Ectodermal cell (in vitro differentiated cells): Measurements from ENCODE around the gene SV2B.

ENCODE experiments used
- H3K27ac ChIP-seq: 2 replicates; pipeline ENCODE4 v1.7.0; 2013; ENCODE audit warnings: mild to moderate bottlenecking, low read depth, low read length; ENCODE audit not compliant: insufficient read depth, poor library complexity, severe bottlenecking
- H3K27me3 ChIP-seq: 2 replicates; pipeline ENCODE4 v1.7.0; 2013; ENCODE audit warnings: mild to moderate bottlenecking, low read length; ENCODE audit not compliant: insufficient read depth, control insufficient read depth, poor library complexity, severe bottlenecking
- H3K36me3 ChIP-seq: one replicate; pipeline ENCODE4 v1.7.0; 2013; ENCODE audit warnings: low read length; ENCODE audit not compliant: control insufficient read depth, insufficient read depth
- H3K4me1 ChIP-seq: one replicate; pipeline ENCODE4 v1.7.0; 2013; ENCODE audit warnings: low read length; ENCODE audit not compliant: control insufficient read depth, insufficient read depth
- H3K4me3 ChIP-seq: 2 replicates; pipeline ENCODE4 v1.7.0; 2013; ENCODE audit warnings: low read depth, low read length, control low read depth; ENCODE audit not compliant: insufficient read depth
- H3K9me3 ChIP-seq: 2 replicates; pipeline ENCODE4 v1.7.0; 2013; ENCODE audit warnings: mild to moderate bottlenecking, low read length, moderate library complexity; ENCODE audit not compliant: control insufficient read depth
- WGBS, 2 experiments: methylation state at CpG; one replicate each; pipeline ENCODE4 v1.1.7; 2013; ENCODE audit warnings: missing lambda C conversion rate in 2 of 2; 5-methylcytosine and 5-hydroxymethylcytosine counted together

Gene SV2B

DNA sequence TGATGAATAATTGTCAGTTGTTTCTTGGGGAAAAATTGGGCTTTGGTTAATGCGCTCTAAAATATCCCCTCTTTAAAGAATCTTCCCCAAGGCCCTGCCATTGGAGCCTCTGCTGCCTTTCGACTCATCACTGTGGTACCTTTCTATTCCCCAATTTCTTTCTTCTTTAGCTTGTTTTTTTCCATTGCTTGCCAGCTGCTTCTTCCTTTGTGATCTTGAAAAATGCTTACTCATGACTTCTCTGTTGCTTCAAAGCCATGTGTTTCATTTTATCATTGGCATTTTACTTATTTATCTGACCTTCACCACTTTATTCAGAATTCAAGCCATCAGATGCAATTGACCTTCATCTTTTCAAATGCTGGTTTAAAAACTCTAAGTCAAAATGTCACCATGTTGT, 84.4 kb downstream of the SV2B start:
- no peak overlapping the region for H3K27ac ChIP-seq
- no peak overlapping the region for H3K4me3 ChIP-seq
- no peaks in the 10 kb centered on the region for H3K9me3 ChIP-seq
- no peaks in the 10 kb centered on the region for H3K4me1 ChIP-seq
- 93% methylated on average over 2 of the region's 2 CpGs for WGBS, 2 experiments
- H3K27me3 ChIP-seq, result no peaks in the 10 kb centered on the region
- H3K36me3 ChIP-seq, result no peaks in the 10 kb centered on the region

DNA sequence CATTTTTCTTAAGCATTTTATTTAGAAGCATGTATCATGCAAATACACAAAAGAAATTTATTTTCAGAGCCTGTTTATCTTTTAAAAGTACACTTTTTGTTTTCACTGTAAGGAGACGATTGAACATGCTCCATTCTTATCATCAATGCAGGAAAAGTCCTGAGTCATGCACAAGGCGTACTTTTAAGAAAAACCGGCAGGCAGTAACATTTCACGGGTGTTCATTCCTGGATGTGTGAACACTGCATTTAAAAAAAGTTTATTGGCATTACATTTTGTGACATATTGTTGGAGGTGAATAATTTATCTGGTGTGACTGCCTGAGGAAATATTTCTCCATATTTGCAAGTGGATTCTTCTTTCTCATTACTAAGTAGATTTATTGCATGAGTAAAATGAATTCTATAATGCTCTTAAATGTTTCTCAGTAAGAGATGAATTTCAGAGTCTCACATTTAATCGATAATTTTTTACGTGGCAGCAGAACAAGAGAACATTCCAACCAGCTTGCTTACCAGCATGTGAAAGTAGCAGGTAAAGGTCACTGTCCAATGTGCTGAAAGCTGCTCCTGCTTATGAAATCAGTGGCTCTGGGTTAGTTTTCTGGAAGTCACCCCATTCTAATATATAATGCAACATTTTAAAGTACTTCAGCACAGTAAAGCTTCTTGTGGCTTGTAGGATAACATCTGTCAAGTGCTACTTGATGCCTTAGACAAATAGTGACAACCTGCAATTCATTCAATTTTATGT, 87.0 kb downstream of the SV2B start:
- 68 to 69% methylated on average over 6 of the region's 6 CpGs for WGBS, 2 experiments
- Histone ChIP-seq H3K9me3 (no peaks in the 10 kb centered on the region), H3K4me3 (no peak overlapping the region), H3K27ac (no peak overlapping the region), H3K36me3 (no peaks in the 10 kb centered on the region), H3K4me1 (no peaks in the 10 kb centered on the region), H3K27me3 (no peaks in the 10 kb centered on the region)

GRCh38 chr15:91192285-91192684, 92.2 kb downstream of the SV2B start:
- 100% methylated on average over 1 of the region's 1 CpG for WGBS, 2 experiments

DNA sequence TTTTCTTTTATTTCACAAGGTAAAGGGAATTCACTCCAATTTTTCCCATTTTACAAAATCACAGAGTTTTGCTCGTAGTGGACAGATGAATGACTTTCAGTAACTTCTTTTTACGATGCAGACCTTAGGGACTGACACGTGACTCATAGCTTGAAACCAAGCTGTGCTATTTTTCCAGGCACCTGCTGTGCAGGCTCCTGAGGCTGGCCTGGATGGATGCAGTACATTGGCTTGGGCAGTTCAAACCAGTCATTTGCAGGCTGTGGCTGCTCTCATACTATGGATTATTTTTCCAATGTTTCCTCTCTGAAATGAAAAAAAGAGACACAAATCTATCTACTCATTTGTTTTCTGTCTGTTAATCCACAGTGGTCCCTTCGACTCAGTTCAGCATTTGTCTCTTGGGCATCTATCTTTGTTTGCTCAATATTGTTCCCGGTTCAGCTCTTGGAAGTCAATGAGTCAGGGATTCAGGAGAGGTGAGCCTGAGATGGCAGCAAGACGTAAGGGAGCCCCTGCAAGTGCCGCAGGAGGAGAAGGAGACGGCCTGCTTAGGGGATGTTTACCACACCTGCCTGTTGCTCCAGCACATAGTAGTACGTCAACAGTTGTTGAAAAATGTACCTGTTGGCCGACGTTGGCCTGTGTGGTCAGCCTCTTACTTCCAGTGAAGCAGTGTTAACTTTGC, 92.8 kb downstream of the SV2B start:
- H3K4me1 ChIP-seq, result no peaks in the 10 kb centered on the region
- H3K4me3 ChIP-seq, result no peak overlapping the region
- no peak overlapping the region for H3K27ac ChIP-seq
- H3K9me3 ChIP-seq, result no peaks in the 10 kb centered on the region
- H3K27me3 ChIP-seq, result no peaks in the 10 kb centered on the region
- H3K36me3 ChIP-seq, result no peaks in the 10 kb centered on the region
- WGBS, 2 experiments, result 79 to 82% methylated on average over 11 of the region's 11 CpGs

More at GRCh38 chr15:91192285-91192684, 92.2 kb downstream of the SV2B start:
- Histone ChIP-seq H3K4me1 (no peaks in the 10 kb centered on the region), H3K4me3 (no peak overlapping the region), H3K36me3 (no peaks in the 10 kb centered on the region), H3K27ac (no peak overlapping the region), H3K9me3 (no peaks in the 10 kb centered on the region), H3K27me3 (no peaks in the 10 kb centered on the region)

DNA sequence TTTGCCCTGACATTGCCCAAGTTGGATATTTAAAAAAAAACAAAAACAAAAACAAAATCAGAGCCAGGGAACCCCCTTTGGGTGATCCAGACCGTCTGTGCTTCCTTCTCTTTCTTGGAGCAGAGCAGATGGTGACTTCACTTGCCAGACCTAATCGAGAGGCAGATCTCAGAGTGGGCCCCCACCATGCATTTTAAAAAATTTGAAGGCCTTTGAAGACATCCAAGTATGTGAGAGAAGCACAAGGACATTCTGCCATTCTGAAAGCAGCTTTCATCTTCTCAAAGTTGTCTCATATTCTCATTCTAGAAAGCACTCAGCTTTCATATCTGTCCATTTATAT, 93.3 kb downstream of the SV2B start:
- no peaks in the 10 kb centered on the region for H3K9me3 ChIP-seq
- H3K27ac ChIP-seq, result no peak overlapping the region
- no peak overlapping the region for H3K4me3 ChIP-seq
- no peaks in the 10 kb centered on the region for H3K4me1 ChIP-seq
- no peaks in the 10 kb centered on the region for H3K27me3 ChIP-seq
- 88 to 90% methylated on average over 2 of the region's 2 CpGs for WGBS, 2 experiments
- no peaks in the 10 kb centered on the region for H3K36me3 ChIP-seq

DNA sequence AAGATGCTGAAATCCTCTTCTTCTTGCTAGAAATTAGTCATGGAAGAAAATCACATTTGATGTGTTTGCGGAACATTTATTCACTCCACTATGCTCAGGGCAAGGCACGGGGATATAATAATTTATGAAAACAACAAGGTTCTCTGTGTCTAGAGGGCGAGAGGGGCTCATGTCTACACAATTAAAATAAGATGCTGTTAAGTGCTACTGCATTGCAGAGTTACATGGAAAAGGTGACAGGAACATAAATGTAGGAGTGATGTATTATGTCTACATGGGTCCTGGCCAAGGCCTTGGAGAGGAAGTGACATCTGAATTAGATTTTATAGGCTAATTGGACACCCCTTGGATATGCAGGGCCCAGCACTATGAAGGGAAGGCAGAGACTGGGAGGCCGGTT, 96.1 kb downstream of the SV2B start:
- Histone ChIP-seq H3K9me3 (no peaks in the 10 kb centered on the region), H3K36me3 (no peaks in the 10 kb centered on the region), H3K4me1 (no peaks in the 10 kb centered on the region), H3K4me3 (no peak overlapping the region), H3K27ac (no peak overlapping the region), H3K27me3 (no peaks in the 10 kb centered on the region)
- 82 to 95% methylated on average over 4 of the region's 4 CpGs for WGBS, 2 experiments

DNA sequence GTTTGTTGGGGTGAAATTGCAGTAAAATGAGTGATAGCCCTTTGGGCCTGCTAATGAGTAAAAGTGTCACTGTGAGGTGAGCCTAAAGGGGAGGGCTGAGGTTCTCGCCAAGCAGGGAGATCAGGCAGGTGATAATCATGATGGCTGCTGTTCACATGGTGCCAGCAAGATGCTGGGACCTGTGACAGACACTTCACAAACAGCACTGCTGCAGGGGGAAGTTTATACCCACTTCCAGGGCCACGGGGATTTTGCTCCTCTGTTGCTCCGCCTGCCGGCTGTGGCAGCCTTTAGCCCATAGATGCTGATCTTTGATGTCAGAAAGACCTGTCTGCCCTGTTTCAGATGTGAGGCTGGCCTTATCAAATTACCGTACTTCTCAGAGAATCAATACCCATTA, 96.7 kb downstream of the SV2B start:
- no peaks in the 10 kb centered on the region for H3K4me1 ChIP-seq
- no peak overlapping the region for H3K27ac ChIP-seq
- no peak overlapping the region for H3K4me3 ChIP-seq
- no peaks in the 10 kb centered on the region for H3K27me3 ChIP-seq
- no peaks in the 10 kb centered on the region for H3K36me3 ChIP-seq
- H3K9me3 ChIP-seq, result no peaks in the 10 kb centered on the region
- WGBS, 2 experiments, result 64 to 68% methylated on average over 5 of the region's 5 CpGs

DNA sequence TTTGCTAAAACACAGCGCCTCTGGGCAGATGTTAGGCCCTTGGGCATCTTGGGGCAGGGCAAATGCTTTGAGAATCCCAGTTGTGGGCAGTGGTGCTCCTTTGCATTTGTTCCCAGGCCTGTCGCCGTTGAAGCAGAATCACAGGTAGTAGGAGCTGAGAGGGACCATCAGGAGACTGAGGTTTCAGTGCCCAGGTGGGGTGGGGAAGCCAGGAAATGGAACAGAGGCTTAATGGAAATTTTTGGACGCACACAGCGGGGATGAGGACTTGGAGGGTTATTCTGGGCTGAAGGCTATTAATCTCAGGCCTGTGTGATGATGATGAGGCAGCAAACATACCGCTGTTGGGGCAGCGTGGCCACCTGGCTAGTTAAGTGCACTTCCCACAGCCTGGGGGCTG, 99.5 kb downstream of the SV2B start:
- 89 to 92% methylated on average over 7 of the region's 7 CpGs for WGBS, 2 experiments
- no peaks in the 10 kb centered on the region for H3K27me3 ChIP-seq

GRCh38 chr15:91200101-91200754, 100.2 kb downstream of the SV2B start:
- Histone ChIP-seq H3K4me1 (peaks cover 9% of the 10 kb centered on the region), H3K9me3 (no peaks in the 10 kb centered on the region), H3K4me3 (no peak overlapping the region), H3K27me3 (no peaks in the 10 kb centered on the region), H3K36me3 (no peaks in the 10 kb centered on the region), H3K27ac (no peak overlapping the region)
- 88 to 93% methylated on average over 5 of the region's 5 CpGs for WGBS, 2 experiments

More for the DNA sequence above, 99.5 kb downstream of the SV2B start:
- H3K36me3 ChIP-seq, result no peaks in the 10 kb centered on the region
- H3K27ac ChIP-seq, result no peak overlapping the region
- H3K4me3 ChIP-seq, result no peak overlapping the region
- H3K4me1 ChIP-seq, result peaks cover 9% of the 10 kb centered on the region
- H3K9me3 ChIP-seq, result no peaks in the 10 kb centered on the region

DNA sequence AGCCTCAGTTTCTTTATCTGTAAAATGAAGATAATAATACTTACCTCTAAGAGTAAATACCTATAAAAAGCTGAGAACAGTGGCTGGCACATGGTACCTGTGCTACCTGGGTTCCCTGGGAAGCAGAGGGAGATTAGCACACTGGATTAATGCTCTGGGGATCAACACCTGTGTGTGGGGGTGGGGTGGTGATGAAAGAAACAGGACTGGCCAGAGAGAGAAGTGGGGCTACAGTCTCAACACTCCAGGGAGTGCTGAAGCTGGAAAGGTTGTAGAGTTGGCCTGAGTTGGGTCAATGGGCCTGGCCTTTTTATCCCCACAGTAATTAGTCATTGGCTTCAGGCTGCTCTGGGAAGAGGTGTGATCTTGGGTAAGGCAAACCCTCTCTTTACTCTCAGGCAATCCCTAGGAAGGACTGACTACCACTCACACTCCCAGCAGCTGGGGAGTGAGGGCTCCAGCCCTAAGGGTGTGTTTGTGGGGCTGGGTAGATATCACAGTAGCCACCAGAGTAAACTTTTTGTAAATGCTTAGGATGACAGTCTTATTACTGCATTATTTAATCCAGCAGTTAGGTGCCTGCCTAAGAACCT, 102.5 kb downstream of the SV2B start:
- Histone ChIP-seq H3K36me3 (no peaks in the 10 kb centered on the region), H3K27me3 (no peaks in the 10 kb centered on the region), H3K4me1 (peaks cover 9% of the 10 kb centered on the region), H3K27ac (no peak overlapping the region), H3K9me3 (no peaks in the 10 kb centered on the region), H3K4me3 (no peak overlapping the region)
